Measurements from ENCODE around the gene GALNT16.
A peak's percentile ranks its signal among the peaks of the same experiment; 100 is the strongest.

Gene GALNT16

GRCh38 chr14:69333791-69334337, 73.9 kb downstream of the GALNT16 start:
- no peak for DNase-seq (ENCODE audit: low read depth in 1 of 2, low spot score in 1 of 2)

- DNase-seq (ENCODE audit: low read depth in 1 of 2, low spot score in 1 of 2) = no peak
These were observed 74.6 kb downstream of the GALNT16 start for GRCh38 chr14:69334576-69334975.

- DNase-seq (ENCODE audit: low read depth in 1 of 2, low spot score in 1 of 2) = no peak
These were observed 75.4 kb downstream of the GALNT16 start for GRCh38 chr14:69335371-69335771.

- no peak for DNase-seq (ENCODE audit: low read depth in 1 of 2, low spot score in 1 of 2)
These were observed 78.0 kb downstream of the GALNT16 start for GRCh38 chr14:69337984-69338383.

- DNase-seq (ENCODE audit: low read depth in 1 of 2, low spot score in 1 of 2) = no peak
These were observed 79.5 kb downstream of the GALNT16 start for GRCh38 chr14:69339426-69339825.

GRCh38 chr14:69342928-69343525, 83.1 kb downstream of the GALNT16 start:
- DNase-seq (ENCODE audit: low read depth in 1 of 2, low spot score in 1 of 2) = no peak

GRCh38 chr14:69344171-69344570, 84.2 kb downstream of the GALNT16 start:
- DNase-seq (ENCODE audit: low read depth in 1 of 2, low spot score in 1 of 2) = no peak

- no peak for DNase-seq (ENCODE audit: low read depth in 1 of 2, low spot score in 1 of 2)
These were observed 85.4 kb downstream of the GALNT16 start for GRCh38 chr14:69345402-69345801.

GRCh38 chr14:69346710-69347109, 86.8 kb downstream of the GALNT16 start:
- no peak for DNase-seq (ENCODE audit: low read depth in 1 of 2, low spot score in 1 of 2)

- DNase-seq (ENCODE audit: low read depth in 1 of 2, low spot score in 1 of 2) = no peak
These were observed 89.3 kb downstream of the GALNT16 start for GRCh38 chr14:69349091-69349777.

GRCh38 chr14:69350892-69351291, 90.9 kb downstream of the GALNT16 start:
- no peak for DNase-seq (ENCODE audit: low read depth in 1 of 2, low spot score in 1 of 2)

GRCh38 chr14:69351385-69351784, 91.4 kb downstream of the GALNT16 start:
- DNase-seq (ENCODE audit: low read depth in 1 of 2, low spot score in 1 of 2) = no peak

GRCh38 chr14:69351911-69352310, 92.0 kb downstream of the GALNT16 start:
- no peak for DNase-seq (ENCODE audit: low read depth in 1 of 2, low spot score in 1 of 2)

GRCh38 chr14:69353168-69353567, 93.2 kb downstream of the GALNT16 start:
- DNase-seq (ENCODE audit: low read depth in 1 of 2, low spot score in 1 of 2) = no peak

GRCh38 chr14:69354383-69355153, 94.6 kb downstream of the GALNT16 start:
- DNase-seq (ENCODE audit: low read depth in 1 of 2, low spot score in 1 of 2) = peak; percentile 26 to 45

- no peak for DNase-seq (ENCODE audit: low read depth in 1 of 2, low spot score in 1 of 2)
These were observed 95.2 kb downstream of the GALNT16 start for GRCh38 chr14:69355154-69355597.

- DNase-seq (ENCODE audit: low read depth in 1 of 2, low spot score in 1 of 2) = no peak
These were observed 95.8 kb downstream of the GALNT16 start for GRCh38 chr14:69355607-69356281.

- DNase-seq (ENCODE audit: low read depth in 1 of 2, low spot score in 1 of 2) = no peak
These were observed 97.1 kb downstream of the GALNT16 start for GRCh38 chr14:69356903-69357543.

GRCh38 chr14:69357544-69358200, 97.7 kb downstream of the GALNT16 start:
- no peak for DNase-seq (ENCODE audit: low read depth in 1 of 2, low spot score in 1 of 2)

- no peak for DNase-seq (ENCODE audit: low read depth in 1 of 2, low spot score in 1 of 2)
These were observed 98.4 kb downstream of the GALNT16 start for GRCh38 chr14:69358233-69358963.
